ENCODE measurements around the gene MAGI3. TPM values are rescaled to one million over a fixed set of nuclear protein-coding genes. Genes with fewer than 3 reads are reported as not detected.
"Not testable (repeated sequence)": the region's sequence is repeated elsewhere in the genome, so short reads cannot be mapped to it uniquely, and the experiment has no call there.

MAGI3 gene
- polyA plus RNA-seq, 4 donors: 6.8 to 39.4 (median 12.8) TPM

DNA sequence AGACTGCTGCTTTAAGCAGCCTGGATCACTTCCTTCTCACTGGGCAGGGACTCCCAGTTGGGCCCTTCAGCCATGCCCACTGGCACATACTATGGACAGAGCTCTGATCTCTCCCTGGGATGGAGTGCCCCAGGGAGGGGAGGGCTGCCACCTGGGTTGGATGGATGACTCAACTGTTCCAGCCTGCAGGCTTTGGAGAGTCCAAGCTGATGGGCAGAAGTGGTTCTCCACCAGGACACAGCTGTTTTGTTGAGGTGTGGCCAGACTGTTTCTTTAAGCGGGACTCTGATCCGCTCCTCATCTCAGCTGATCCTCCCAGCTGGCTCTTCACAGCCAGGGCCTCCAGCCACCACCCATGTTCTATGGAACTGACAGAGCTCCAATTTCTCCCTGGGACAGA lies 166.9 kb downstream of the MAGI3 start:
- Histone ChIP-seq H3K4me3 (ENCODE audit: low read depth in 1 of 3, low read length in 3 of 3) (no peak overlapping the region), H3K36me3 (ENCODE audit: control insufficient read depth in 3 of 3, insufficient read depth in 2 of 3, low read depth in 1 of 3, low read length in 3 of 3) (peaks cover 0 to 15% (median 5%) of the 10 kb centered on the region in 3 donors), H3K4me1 (ENCODE audit: control insufficient read depth in 3 of 3, insufficient read depth in 2 of 3, low read depth in 1 of 3, low read length in 2 of 3) (no peaks in the 10 kb centered on the region), H3K27ac (ENCODE audit: low read depth in 1 of 3, low read length in 2 of 3) (no peak overlapping the region), H3K9me3 (ENCODE audit: control insufficient read depth in 2 of 2, insufficient read depth in 1 of 2, low read depth in 1 of 2, low read length in 1 of 2) (peaks cover 0 to 25% of the 10 kb centered on the region in 2 donors), H3K27me3 (ENCODE audit: control insufficient read depth in 3 of 3, insufficient read depth in 3 of 3, low read length in 3 of 3) (no peaks in the 10 kb centered on the region)
- no peak for FAIRE-seq
- 90 to 100% (median 100%) methylated on average over 2 of the region's 2 CpGs for WGBS, 3 donors
- DNase-seq: no peak

DNA sequence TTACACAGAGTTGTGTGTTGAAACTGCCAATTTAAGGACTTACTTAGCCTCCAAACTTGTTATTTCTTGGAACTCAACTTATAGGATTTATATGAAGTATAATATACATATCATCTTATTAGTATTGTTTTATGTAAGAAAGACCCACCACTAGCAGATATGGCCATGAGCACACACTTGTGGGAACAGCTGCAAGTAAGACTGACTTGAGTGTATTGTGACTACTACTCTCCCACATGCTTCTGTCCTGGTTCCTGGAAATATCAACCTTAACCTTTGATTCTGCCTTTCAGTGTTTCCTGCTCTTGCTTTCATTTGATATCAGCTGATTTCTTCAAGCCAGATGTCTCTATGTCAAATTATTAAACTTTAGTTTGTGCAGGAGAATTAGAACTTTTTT lies 175.3 kb downstream of the MAGI3 start:
- no peak for FAIRE-seq
- Histone ChIP-seq H3K36me3 (ENCODE audit: control insufficient read depth in 3 of 3, insufficient read depth in 2 of 3, low read depth in 1 of 3, low read length in 3 of 3) (peaks cover 0 to 2% (median 0%) of the 10 kb centered on the region in 3 donors), H3K27ac (ENCODE audit: low read depth in 1 of 3, low read length in 2 of 3) (no peak overlapping the region), H3K4me1 (ENCODE audit: control insufficient read depth in 3 of 3, insufficient read depth in 2 of 3, low read depth in 1 of 3, low read length in 2 of 3) (no peaks in the 10 kb centered on the region), H3K9me3 (ENCODE audit: control insufficient read depth in 2 of 2, insufficient read depth in 1 of 2, low read depth in 1 of 2, low read length in 1 of 2) (peaks cover 0 to 6% of the 10 kb centered on the region in 2 donors), H3K4me3 (ENCODE audit: low read depth in 1 of 3, low read length in 3 of 3) (no peak overlapping the region), H3K27me3 (ENCODE audit: control insufficient read depth in 3 of 3, insufficient read depth in 3 of 3, low read length in 3 of 3) (no peaks in the 10 kb centered on the region)
- DNase-seq: no peak

DNA sequence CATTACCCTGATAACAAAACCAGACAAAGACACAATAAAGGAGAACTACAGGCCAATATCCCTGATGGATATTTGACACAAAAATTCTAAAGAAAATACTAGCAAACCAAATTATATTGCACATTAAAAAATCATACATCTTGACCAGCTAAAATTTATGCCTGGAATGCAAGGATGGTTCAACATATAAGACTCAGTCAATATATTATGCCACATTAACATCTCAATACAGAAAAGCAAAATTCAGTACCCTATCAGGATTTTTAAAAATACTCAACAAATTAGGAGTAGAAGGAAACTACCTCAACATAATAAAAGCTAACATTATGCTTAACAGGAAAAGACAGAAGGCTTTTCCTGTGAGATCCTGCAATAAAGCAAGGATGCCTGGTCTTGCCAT lies 177.1 kb downstream of the MAGI3 start:
- DNase-seq (no peak), FAIRE-seq (no peak)
- Histone ChIP-seq H3K4me1 (ENCODE audit: control insufficient read depth in 3 of 3, insufficient read depth in 2 of 3, low read depth in 1 of 3, low read length in 2 of 3) (no peaks in the 10 kb centered on the region), H3K4me3 (ENCODE audit: low read depth in 1 of 3, low read length in 3 of 3) (no peak overlapping the region), H3K9me3 (ENCODE audit: control insufficient read depth in 2 of 2, insufficient read depth in 1 of 2, low read depth in 1 of 2, low read length in 1 of 2) (peaks cover 0 to 6% of the 10 kb centered on the region in 2 donors), H3K36me3 (ENCODE audit: control insufficient read depth in 3 of 3, insufficient read depth in 2 of 3, low read depth in 1 of 3, low read length in 3 of 3) (peaks cover 0 to 2% (median 0%) of the 10 kb centered on the region in 3 donors), H3K27ac (ENCODE audit: low read depth in 1 of 3, low read length in 2 of 3) (no peak overlapping the region), H3K27me3 (ENCODE audit: control insufficient read depth in 3 of 3, insufficient read depth in 3 of 3, low read length in 3 of 3) (no peaks in the 10 kb centered on the region)

DNA sequence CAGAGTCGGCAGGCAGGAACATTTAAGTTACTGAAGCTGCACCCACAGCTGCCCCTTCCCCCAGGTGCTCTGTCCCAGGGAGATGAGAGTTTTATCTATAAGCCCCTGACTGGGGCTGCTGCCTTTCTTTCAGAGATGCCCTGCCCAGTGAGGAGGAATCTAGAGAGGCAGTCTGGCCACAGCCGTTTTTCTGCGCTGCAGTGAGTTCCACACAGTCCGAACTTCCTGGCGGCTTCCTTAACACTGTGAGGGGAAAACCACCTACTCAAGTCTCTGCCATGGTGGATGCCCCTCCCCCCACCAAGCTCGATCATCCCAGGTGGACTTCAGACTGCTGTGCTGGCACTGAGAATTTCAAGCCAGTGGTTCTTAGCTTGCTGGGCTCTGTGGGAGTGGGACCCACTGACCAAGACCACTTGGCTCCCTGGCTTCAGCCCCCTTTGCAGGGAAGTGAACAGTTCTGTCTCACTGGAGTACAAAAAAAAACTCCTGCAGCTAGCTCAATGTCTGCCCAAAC lies 185.5 kb downstream of the MAGI3 start:
- H3K9me3 ChIP-seq (ENCODE audit: control insufficient read depth in 2 of 2, insufficient read depth in 1 of 2, low read depth in 1 of 2, low read length in 1 of 2); FAIRE-seq; H3K4me3 ChIP-seq (ENCODE audit: low read depth in 1 of 3, low read length in 3 of 3); H3K36me3 ChIP-seq (ENCODE audit: control insufficient read depth in 3 of 3, insufficient read depth in 2 of 3, low read depth in 1 of 3, low read length in 3 of 3); H3K27ac ChIP-seq (ENCODE audit: low read depth in 1 of 3, low read length in 2 of 3); H3K4me1 ChIP-seq (ENCODE audit: control insufficient read depth in 3 of 3, insufficient read depth in 2 of 3, low read depth in 1 of 3, low read length in 2 of 3); H3K27me3 ChIP-seq (ENCODE audit: control insufficient read depth in 3 of 3, insufficient read depth in 3 of 3, low read length in 3 of 3); DNase-seq: not testable (repeated sequence)
- 89 to 94% (median 91%) methylated on average over 6 of the region's 6 CpGs for WGBS, 3 donors

- Histone ChIP-seq H3K27ac (ENCODE audit: low read depth in 1 of 3, low read length in 2 of 3) (no peak overlapping the region), H3K36me3 (ENCODE audit: control insufficient read depth in 3 of 3, insufficient read depth in 2 of 3, low read depth in 1 of 3, low read length in 3 of 3) (peaks cover 0 to 7% (median 0%) of the 10 kb centered on the region in 3 donors), H3K27me3 (ENCODE audit: control insufficient read depth in 3 of 3, insufficient read depth in 3 of 3, low read length in 3 of 3) (no peaks in the 10 kb centered on the region), H3K4me1 (ENCODE audit: control insufficient read depth in 3 of 3, insufficient read depth in 2 of 3, low read depth in 1 of 3, low read length in 2 of 3) (no peaks in the 10 kb centered on the region), H3K4me3 (ENCODE audit: low read depth in 1 of 3, low read length in 3 of 3) (no peak overlapping the region), H3K9me3 (ENCODE audit: control insufficient read depth in 2 of 2, insufficient read depth in 1 of 2, low read depth in 1 of 2, low read length in 1 of 2) (peaks cover 0 to 9% of the 10 kb centered on the region in 2 donors)
- WGBS, 3 donors: 82 to 87% (median 86%) methylated on average over 6 of the region's 6 CpGs
- DNase-seq (no peak), FAIRE-seq (no peak)
Observed at GRCh38 chr1:113576271-113576670, 186.0 kb downstream of the MAGI3 start.

- 64 to 82% (median 71%) methylated on average over 2 of the region's 2 CpGs for WGBS, 3 donors
- Histone ChIP-seq H3K36me3 (ENCODE audit: control insufficient read depth in 3 of 3, insufficient read depth in 2 of 3, low read depth in 1 of 3, low read length in 3 of 3) (peaks cover 0 to 7% (median 0%) of the 10 kb centered on the region in 3 donors), H3K4me3 (ENCODE audit: low read depth in 1 of 3, low read length in 3 of 3) (no peak overlapping the region), H3K27me3 (ENCODE audit: control insufficient read depth in 3 of 3, insufficient read depth in 3 of 3, low read length in 3 of 3) (no peaks in the 10 kb centered on the region), H3K9me3 (ENCODE audit: control insufficient read depth in 2 of 2, insufficient read depth in 1 of 2, low read depth in 1 of 2, low read length in 1 of 2) (peaks cover 0 to 9% of the 10 kb centered on the region in 2 donors), H3K27ac (ENCODE audit: low read depth in 1 of 3, low read length in 2 of 3) (no peak overlapping the region), H3K4me1 (ENCODE audit: control insufficient read depth in 3 of 3, insufficient read depth in 2 of 3, low read depth in 1 of 3, low read length in 2 of 3) (no peaks in the 10 kb centered on the region)
- FAIRE-seq: no peak
- no peak for DNase-seq
Observed at GRCh38 chr1:113579256-113580018, 189.1 kb downstream of the MAGI3 start.

DNA sequence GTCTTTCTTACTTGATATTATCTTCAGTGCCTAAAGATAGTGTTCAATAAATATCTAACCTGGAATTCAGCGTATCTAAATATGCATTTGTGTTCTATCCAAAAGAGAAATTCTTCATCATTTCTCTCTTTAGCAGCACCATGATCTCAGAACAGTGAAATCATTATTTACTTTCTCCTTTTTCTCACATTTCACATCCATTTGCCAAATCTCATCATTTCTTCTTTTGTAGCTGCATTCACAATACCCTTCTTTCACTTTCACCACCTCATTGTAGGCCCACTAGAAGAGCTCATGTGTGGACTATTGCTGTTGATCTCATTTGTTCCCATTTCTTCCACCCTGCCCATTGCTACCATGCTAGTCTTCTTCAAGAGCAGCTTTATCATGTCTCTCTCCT lies 191.0 kb downstream of the MAGI3 start:
- WGBS, 3 donors: 86 to 95% (median 90%) methylated on average over 1 of the region's 1 CpG
- DNase-seq (no peak), FAIRE-seq (no peak)
- H3K27me3 ChIP-seq (ENCODE audit: control insufficient read depth in 3 of 3, insufficient read depth in 3 of 3, low read length in 3 of 3): no peaks in the 10 kb centered on the region
- no peaks in the 10 kb centered on the region for H3K4me1 ChIP-seq (ENCODE audit: control insufficient read depth in 3 of 3, insufficient read depth in 2 of 3, low read depth in 1 of 3, low read length in 2 of 3)
- no peak overlapping the region for H3K4me3 ChIP-seq (ENCODE audit: low read depth in 1 of 3, low read length in 3 of 3)
- H3K9me3 ChIP-seq (ENCODE audit: control insufficient read depth in 2 of 2, insufficient read depth in 1 of 2, low read depth in 1 of 2, low read length in 1 of 2): peaks cover 0 to under 1% of the 10 kb centered on the region in 2 donors
- peaks cover 0 to under 1% (median 0%) of the 10 kb centered on the region in 3 donors for H3K36me3 ChIP-seq (ENCODE audit: control insufficient read depth in 3 of 3, insufficient read depth in 2 of 3, low read depth in 1 of 3, low read length in 3 of 3)
- H3K27ac ChIP-seq (ENCODE audit: low read depth in 1 of 3, low read length in 2 of 3): no peak overlapping the region

DNA sequence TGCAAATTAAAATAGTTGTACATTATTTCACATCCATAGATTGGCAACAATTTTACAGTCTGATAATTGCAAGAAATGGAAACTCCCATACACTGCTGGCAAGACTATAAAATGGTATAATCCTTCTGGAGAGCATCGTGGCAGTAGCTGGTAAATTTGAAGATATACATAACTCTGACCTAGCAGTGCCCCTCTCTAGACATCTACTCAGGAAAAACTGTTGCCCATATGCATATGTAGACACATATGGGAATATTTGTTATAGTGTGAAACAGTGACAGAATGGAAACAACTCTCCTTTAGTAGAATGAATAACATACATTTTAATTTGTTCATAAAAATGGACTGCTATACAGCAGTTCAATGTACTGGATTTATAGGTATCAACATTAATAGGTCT lies 191.8 kb downstream of the MAGI3 start:
- FAIRE-seq (no peak), DNase-seq (no peak)
- 93 to 95% (median 93%) methylated on average over 1 of the region's 1 CpG for WGBS, 3 donors
- H3K27ac ChIP-seq (ENCODE audit: low read depth in 1 of 3, low read length in 2 of 3): no peak overlapping the region
- H3K9me3 ChIP-seq (ENCODE audit: control insufficient read depth in 2 of 2, insufficient read depth in 1 of 2, low read depth in 1 of 2, low read length in 1 of 2): no peaks in the 10 kb centered on the region
- peaks cover 0 to under 1% (median 0%) of the 10 kb centered on the region in 3 donors for H3K36me3 ChIP-seq (ENCODE audit: control insufficient read depth in 3 of 3, insufficient read depth in 2 of 3, low read depth in 1 of 3, low read length in 3 of 3)
- H3K4me3 ChIP-seq (ENCODE audit: low read depth in 1 of 3, low read length in 3 of 3): no peak overlapping the region
- no peaks in the 10 kb centered on the region for H3K4me1 ChIP-seq (ENCODE audit: control insufficient read depth in 3 of 3, insufficient read depth in 2 of 3, low read depth in 1 of 3, low read length in 2 of 3)
- no peaks in the 10 kb centered on the region for H3K27me3 ChIP-seq (ENCODE audit: control insufficient read depth in 3 of 3, insufficient read depth in 3 of 3, low read length in 3 of 3)
